ENCODE data around the gene RACGAP1. TPM values are rescaled to one million over a fixed set of nuclear protein-coding genes. Genes with fewer than 3 reads are reported as not detected.

RACGAP1 gene
- total RNA-seq, 2 donors from 2014 or later, result 121 to 150 TPM

DNA sequence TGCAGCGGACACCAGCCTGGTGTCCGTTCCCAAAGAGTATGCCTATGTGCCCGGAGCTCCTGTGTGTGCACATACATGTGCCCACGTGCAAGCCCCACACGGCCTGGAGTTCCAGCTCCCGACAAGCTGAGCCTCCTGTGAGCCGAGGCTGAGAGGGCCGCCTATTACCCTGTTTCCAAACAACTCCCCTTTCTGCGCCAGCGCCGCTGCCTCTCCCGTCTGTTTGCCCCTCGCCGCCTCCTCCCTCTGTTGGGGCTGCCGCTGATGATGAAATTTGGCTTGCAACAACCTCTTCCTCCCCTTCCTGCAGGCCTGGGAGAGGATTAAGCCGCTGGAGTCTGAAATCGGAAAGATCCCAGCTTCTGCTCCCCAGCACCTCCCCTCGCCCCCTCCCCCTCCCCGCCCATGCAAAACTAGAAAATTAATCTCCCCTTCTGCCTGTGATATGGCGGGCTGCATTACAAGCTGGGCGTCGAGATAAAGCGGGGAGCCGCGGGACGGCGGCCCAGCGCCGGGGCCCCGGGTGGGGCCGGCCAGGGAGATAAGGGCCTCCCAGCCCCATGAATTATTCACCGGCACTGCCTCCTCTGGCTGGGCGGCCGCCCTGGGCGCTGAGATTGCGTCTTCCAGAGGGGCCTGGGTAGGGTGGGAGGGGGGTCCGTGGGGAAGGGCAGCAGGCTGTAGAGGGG, 25.3 kb upstream of the RACGAP1 start:
- Mint-ChIP-seq H3K4me1 (ENCODE audit: low read depth) (peaks cover 9% of the 10 kb centered on the region), H3K27ac (no peak overlapping the region), H3K9me3 (no peaks in the 10 kb centered on the region), H3K27me3 (ENCODE audit: low read depth) (peaks cover 39% of the 10 kb centered on the region), H3K4me3 (peak overlapping the region in 1 of 2 donors; percentile 4), H3K36me3 (ENCODE audit: insufficient read depth in 2 of 2) (no peaks in the 10 kb centered on the region)
- DNase-seq (no peak), ATAC-seq (replicated peaks in 1 of 2) (peak in 1 of 2 donors; percentile 32)

DNA sequence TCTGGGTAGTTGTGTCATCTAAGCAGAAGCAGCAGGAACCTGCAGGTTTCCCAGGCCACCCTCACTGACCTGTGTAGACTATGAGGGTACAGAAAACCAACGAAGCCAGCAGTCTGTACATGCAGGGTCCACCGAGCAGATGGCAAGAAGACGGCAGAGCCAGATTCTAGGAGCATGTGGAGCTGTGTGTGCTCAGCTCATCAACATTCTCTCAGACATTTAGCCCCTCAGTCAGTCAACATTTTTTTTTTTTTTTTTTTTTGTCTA, 24.8 kb upstream of the RACGAP1 start:
- ATAC-seq (replicated peaks in 1 of 2), result no peak
- no peak overlapping the region for H3K27ac Mint-ChIP-seq
- H3K27me3 Mint-ChIP-seq (ENCODE audit: low read depth), result peaks cover 39% of the 10 kb centered on the region

DNA sequence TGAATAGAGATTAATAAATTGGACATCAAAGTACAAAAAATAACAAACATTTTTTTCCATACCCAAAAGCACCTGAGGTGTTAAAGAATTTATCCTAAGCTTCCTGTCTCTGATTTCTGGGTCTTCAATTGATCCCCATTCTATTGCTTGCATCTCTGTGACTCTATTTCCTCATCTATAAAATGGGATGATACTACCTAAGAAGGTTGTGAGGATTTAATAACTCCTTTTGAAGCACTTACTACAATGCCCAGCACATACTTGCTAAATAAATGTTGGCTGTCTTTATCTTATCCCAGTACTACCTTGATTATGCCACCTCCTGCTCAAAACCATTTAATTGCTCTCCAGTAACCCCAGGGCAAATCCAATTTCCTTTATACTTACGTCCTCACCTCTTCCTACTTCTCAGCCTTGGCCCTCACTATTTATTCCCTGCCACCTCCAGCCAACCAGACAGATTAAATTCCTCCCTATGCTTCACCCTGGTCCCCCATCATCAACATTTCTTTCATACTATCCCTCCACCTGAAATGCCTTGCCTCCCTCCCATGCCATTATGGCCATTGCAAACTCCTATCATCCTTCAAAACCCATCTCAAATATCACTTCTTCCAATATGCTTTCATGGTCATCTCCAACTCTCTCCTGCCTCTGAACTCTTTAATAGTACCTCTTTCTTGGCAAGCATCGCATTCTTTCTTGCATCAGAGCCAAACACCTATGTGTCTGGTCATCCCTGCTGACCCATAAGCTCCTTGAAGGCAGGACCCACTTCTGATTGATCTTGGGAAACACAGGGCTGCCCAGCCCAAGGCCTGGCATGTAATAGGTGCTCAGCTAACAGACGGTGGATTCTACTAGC, 24.2 kb upstream of the RACGAP1 start:
- no peak overlapping the region for H3K27ac Mint-ChIP-seq
- H3K4me3 Mint-ChIP-seq, result no peak overlapping the region
- peaks cover 8% of the 10 kb centered on the region for H3K4me1 Mint-ChIP-seq (ENCODE audit: low read depth)
- H3K36me3 Mint-ChIP-seq (ENCODE audit: insufficient read depth in 2 of 2), result no peaks in the 10 kb centered on the region
- DNase-seq (no peak), ATAC-seq (replicated peaks in 1 of 2) (no peak)
- no peaks in the 10 kb centered on the region for H3K9me3 Mint-ChIP-seq
- H3K27me3 Mint-ChIP-seq (ENCODE audit: low read depth), result peaks cover 39% of the 10 kb centered on the region

More for the DNA sequence above, 24.8 kb upstream of the RACGAP1 start:
- H3K36me3 Mint-ChIP-seq (ENCODE audit: insufficient read depth in 2 of 2), result no peaks in the 10 kb centered on the region
- no peak for DNase-seq
- no peaks in the 10 kb centered on the region for H3K9me3 Mint-ChIP-seq
- H3K4me3 Mint-ChIP-seq, result no peak overlapping the region
- H3K4me1 Mint-ChIP-seq (ENCODE audit: low read depth), result peaks cover 7% of the 10 kb centered on the region

DNA sequence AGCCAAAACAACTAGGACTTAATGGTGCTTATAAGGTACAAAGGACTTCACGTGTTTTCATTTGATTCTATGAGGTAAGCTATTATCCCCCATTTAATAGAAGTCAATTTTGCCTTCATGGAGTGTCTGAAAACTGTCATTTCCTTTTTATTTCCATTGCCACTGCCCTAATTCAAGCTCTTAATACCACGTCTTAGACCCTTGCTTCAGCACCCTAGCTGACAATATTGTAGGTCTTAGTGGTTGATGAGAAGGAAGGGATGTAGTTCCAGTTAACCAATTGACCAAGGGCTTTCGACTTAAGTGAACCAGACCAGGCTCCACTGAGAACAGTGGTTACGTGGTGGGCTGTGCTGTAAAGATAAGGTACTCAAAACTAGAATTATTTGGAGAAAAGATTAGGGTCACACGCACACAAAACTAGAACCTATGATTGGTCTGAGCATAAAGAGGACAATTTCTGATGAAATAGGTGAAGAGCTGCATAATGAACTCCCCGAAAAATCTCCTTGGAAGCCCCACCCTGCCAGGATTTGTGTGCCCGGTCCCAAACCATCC, 22.5 kb upstream of the RACGAP1 start:
- H3K27me3 Mint-ChIP-seq (ENCODE audit: low read depth), result peaks cover 35% of the 10 kb centered on the region
- H3K9me3 Mint-ChIP-seq, result no peaks in the 10 kb centered on the region
- DNase-seq, result no peak
- H3K4me1 Mint-ChIP-seq (ENCODE audit: low read depth), result peaks cover 25% of the 10 kb centered on the region
- no peak for ATAC-seq (replicated peaks in 1 of 2)
- no peak overlapping the region for H3K4me3 Mint-ChIP-seq
- H3K27ac Mint-ChIP-seq, result no peak overlapping the region
- no peaks in the 10 kb centered on the region for H3K36me3 Mint-ChIP-seq (ENCODE audit: insufficient read depth in 2 of 2)

DNA sequence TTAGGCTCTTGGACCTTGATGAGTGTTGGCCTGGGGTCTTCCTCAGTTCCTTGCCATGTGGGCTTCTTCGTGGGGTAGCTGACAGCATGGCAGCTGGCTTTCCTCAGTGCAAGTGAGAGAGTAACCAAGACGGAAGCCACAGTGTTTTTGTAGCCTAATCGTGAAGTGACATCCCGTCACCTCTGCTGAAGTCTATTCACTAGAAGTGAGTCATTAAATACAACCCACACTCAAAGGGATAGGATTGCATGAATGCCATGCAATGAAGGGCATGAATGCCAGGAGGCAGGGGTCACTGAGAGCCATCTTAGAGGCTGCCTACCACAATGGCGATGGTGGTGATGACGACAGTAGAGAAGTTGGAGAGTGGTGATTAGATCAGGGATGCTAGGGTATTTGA, 18.6 kb upstream of the RACGAP1 start:
- no peak overlapping the region for H3K27ac Mint-ChIP-seq
- peaks cover 37% of the 10 kb centered on the region for H3K4me1 Mint-ChIP-seq (ENCODE audit: low read depth)
- no peaks in the 10 kb centered on the region for H3K9me3 Mint-ChIP-seq
- peak overlapping the region in 1 of 2 donors; percentile 13 for H3K4me3 Mint-ChIP-seq
- no peaks in the 10 kb centered on the region for H3K36me3 Mint-ChIP-seq (ENCODE audit: insufficient read depth in 2 of 2)
- H3K27me3 Mint-ChIP-seq (ENCODE audit: low read depth), result no peaks in the 10 kb centered on the region
- ATAC-seq (replicated peaks in 1 of 2), result peak; percentile 66 to 73
- peak in 1 of 2 donors; percentile 22 for DNase-seq

DNA sequence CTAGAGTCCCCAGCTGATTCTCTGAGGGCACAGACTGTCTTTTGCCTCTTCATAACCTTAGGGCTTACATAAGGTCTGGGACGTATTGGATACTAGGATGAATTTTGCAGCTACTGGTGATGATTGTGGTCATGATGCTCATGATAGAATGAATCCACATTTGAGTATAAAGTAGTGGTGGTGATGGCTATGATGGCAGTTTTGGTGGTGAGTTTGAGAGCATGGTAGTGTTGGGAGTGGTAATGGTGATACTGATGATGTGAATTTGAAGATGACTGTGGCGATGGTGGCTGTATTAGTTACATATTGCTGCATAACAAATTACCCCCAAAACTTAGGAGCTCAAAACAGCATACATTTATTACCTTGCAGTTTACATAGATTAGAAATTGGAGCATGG, 18.0 kb upstream of the RACGAP1 start:
- DNase-seq (no peak), ATAC-seq (replicated peaks in 1 of 2) (peak; percentile 60 to 62)
- no peak overlapping the region for H3K4me3 Mint-ChIP-seq
- no peaks in the 10 kb centered on the region for H3K9me3 Mint-ChIP-seq
- H3K27ac Mint-ChIP-seq, result no peak overlapping the region
- peaks cover 37% of the 10 kb centered on the region for H3K4me1 Mint-ChIP-seq (ENCODE audit: low read depth)
- H3K27me3 Mint-ChIP-seq (ENCODE audit: low read depth), result no peaks in the 10 kb centered on the region
- H3K36me3 Mint-ChIP-seq (ENCODE audit: insufficient read depth in 2 of 2), result no peaks in the 10 kb centered on the region

DNA sequence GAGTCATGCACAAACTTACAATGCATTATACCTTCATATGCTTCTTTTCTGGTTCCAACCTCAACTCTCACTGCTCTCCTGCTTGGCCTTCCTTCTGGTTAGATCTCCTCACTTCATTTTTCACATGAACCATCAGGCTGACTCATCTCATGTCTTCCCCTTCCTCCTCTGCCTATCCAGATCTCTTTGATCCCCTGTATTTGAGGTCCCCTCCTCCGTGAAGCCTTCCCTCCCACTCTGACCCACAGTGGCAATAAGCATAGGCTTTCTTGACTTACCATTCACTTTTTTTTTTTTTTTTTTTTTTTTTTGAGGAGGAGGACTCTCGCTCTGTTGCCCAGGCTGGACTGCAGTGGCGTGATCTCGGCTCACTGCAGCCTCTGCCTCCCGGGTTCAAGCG, 17.4 kb upstream of the RACGAP1 start:
- DNase-seq (peak in 1 of 2 donors; percentile 33), ATAC-seq (replicated peaks in 1 of 2) (peak; percentile 43 to 56)
- H3K36me3 Mint-ChIP-seq (ENCODE audit: insufficient read depth in 2 of 2), result no peaks in the 10 kb centered on the region
- H3K4me3 Mint-ChIP-seq, result no peak overlapping the region
- H3K27me3 Mint-ChIP-seq (ENCODE audit: low read depth), result no peaks in the 10 kb centered on the region
- peaks cover 37% of the 10 kb centered on the region for H3K4me1 Mint-ChIP-seq (ENCODE audit: low read depth)
- no peaks in the 10 kb centered on the region for H3K9me3 Mint-ChIP-seq
- H3K27ac Mint-ChIP-seq, result no peak overlapping the region

DNA sequence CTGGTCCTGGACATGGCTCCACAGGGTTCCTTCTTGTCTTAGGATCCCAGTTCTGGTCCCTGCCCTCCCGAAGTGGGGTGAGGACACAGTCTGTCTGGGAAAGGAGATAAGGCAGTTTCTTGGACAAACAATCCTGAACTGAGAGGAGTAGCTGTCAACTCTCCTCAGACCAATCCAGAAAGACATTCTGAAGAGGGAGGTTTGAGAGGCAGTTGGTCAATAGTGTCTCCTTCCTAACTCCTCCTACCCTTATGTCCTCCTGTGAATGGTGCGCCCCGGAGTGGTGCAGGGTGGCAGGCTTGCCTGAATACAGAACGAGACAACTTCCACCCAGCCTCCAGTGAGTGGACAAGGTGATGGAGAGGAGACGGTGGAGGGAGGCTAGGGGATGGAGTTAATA, 16.7 kb upstream of the RACGAP1 start:
- Mint-ChIP-seq H3K27ac (no peak overlapping the region), H3K9me3 (no peaks in the 10 kb centered on the region), H3K36me3 (ENCODE audit: insufficient read depth in 2 of 2) (no peaks in the 10 kb centered on the region), H3K4me1 (ENCODE audit: low read depth) (peaks cover 37% of the 10 kb centered on the region), H3K4me3 (peak overlapping the region in 1 of 2 donors; percentile 36), H3K27me3 (ENCODE audit: low read depth) (no peaks in the 10 kb centered on the region)
- DNase-seq, result no peak
- ATAC-seq (replicated peaks in 1 of 2), result no peak

DNA sequence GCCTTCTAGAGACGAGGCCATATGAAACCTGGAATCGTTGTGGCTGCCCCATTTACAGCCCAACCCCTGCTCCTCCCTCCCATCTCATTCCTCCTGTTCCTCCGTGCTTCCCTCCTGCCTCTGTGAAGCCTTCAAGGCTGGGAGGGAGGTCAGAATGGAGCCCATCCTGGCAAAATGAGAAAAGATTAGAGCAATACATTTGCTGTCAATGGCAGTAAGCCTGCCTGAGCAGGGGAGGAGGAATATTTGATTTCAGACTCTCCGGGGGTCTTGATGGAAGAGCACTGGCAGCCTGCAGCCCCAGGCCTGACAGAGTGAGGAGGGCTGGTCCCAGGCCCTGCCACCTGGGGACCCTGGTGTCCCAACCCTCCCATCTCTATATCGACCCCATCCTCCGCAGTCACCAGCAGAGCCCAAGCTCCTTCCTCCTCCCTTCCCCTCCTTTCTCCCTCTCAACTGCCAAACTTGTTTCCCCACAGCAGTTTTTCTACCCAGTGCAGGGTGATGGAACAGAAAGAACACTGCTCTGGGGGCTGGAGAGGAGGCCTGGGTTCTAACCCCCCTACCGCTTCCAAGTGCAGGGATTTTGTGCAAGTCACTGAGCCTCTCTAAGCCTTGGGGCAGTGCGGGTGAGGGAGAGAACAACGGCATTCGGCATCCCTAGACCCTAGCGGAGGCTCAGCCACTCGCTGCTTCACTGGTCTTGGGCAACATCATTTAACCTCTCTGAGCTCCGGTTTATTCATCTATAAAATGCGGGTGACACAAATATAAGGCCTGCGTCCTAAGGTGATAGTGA, 16.0 kb upstream of the RACGAP1 start:
- Mint-ChIP-seq H3K9me3 (no peaks in the 10 kb centered on the region), H3K27me3 (ENCODE audit: low read depth) (peaks cover 4% of the 10 kb centered on the region), H3K4me1 (ENCODE audit: low read depth) (peaks cover 37% of the 10 kb centered on the region), H3K27ac (no peak overlapping the region), H3K36me3 (ENCODE audit: insufficient read depth in 2 of 2) (no peaks in the 10 kb centered on the region), H3K4me3 (no peak overlapping the region)
- DNase-seq (no peak), ATAC-seq (replicated peaks in 1 of 2) (no peak)

DNA sequence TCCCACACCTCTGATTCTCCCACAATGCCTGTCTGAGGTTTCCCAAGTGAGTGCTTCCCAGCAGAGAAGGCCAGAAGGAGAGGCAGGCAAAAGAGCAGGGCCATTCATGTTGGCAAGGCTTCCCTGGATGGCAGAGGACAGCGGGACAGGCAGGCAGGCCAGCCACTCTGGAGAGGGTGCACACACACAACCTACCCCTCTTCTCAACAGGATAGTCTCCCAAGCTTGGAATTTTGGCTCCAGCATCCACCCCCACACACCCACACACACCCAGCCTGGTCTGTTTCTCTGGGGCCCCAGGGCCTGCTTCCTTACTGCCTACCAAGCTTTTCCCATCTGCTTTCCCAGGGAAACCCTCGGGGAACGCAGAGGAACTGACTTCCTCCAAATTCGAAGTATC, 15.4 kb upstream of the RACGAP1 start:
- no peak overlapping the region for H3K27ac Mint-ChIP-seq
- peaks cover 37% of the 10 kb centered on the region for H3K4me1 Mint-ChIP-seq (ENCODE audit: low read depth)
- no peak for ATAC-seq (replicated peaks in 1 of 2)

DNA sequence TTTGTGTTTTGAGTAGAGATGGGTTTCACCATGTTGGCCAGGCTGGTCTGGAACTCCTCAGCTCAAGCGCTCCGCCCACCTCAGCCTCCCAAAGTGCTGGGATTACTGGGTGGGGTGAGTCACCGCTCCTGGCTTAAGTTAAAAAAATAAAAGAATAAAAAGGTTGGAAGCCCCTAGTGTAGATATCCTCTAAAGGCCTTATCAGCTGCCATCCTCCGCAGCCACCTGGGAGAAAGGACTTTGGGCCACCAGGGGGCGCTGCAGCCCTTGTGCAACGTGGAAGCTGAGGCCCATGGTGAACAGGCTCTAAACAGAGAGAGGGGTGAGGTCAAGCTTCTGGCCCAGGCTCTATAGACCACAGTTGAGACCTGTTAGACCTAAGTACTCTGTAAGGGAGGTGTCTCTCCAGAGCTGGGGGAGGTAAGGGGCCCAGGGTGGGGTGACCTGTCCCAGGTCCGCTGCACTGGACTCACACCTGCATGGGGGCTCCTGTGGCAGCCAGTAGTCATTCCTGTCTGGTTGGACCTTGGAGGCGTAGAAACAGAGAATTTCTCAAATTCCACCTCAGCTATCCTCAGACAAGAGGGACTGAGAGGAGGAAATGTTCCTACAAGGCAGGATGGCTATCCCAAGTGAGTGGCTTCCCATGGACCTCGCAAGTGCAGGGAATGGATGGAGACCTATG, 14.0 kb upstream of the RACGAP1 start:
- Mint-ChIP-seq H3K9me3 (no peaks in the 10 kb centered on the region), H3K27me3 (ENCODE audit: low read depth) (peaks cover 18% of the 10 kb centered on the region), H3K27ac (peak overlapping the region; percentile 22), H3K4me1 (ENCODE audit: low read depth) (peaks cover 35% of the 10 kb centered on the region), H3K36me3 (ENCODE audit: insufficient read depth in 2 of 2) (no peaks in the 10 kb centered on the region), H3K4me3 (no peak overlapping the region)
- peak; percentile 87 to 92 for DNase-seq
- peak; percentile 59 to 74 for ATAC-seq (replicated peaks in 1 of 2)

More for the DNA sequence above, 15.4 kb upstream of the RACGAP1 start:
- Mint-ChIP-seq H3K9me3 (no peaks in the 10 kb centered on the region), H3K4me3 (no peak overlapping the region), H3K27me3 (ENCODE audit: low read depth) (peaks cover 10% of the 10 kb centered on the region), H3K36me3 (ENCODE audit: insufficient read depth in 2 of 2) (no peaks in the 10 kb centered on the region)
- DNase-seq, result no peak

DNA sequence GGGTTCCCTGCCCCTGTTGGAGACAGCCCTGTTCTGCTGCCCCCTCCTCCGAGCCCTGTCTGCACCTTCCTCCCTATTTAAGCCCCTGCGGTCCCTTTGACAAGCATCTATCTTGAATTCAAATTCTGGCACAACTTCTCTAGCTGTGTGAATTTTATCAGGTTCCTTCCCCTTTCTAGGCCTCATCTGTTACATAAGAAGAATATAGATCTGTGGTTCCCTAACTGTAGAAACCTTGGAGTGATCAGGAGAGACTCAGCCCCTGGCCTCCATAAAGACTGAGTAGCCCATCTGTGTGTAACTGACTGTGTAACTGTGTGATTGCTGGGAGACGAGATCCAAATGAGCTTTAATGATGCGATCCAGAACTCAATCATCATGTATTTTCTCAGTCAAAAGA, 13.0 kb upstream of the RACGAP1 start:
- ATAC-seq (replicated peaks in 1 of 2) (no peak), DNase-seq (no peak)
- Mint-ChIP-seq H3K9me3 (no peaks in the 10 kb centered on the region), H3K27ac (no peak overlapping the region), H3K36me3 (ENCODE audit: insufficient read depth in 2 of 2) (no peaks in the 10 kb centered on the region), H3K27me3 (ENCODE audit: low read depth) (peaks cover 22% of the 10 kb centered on the region), H3K4me1 (ENCODE audit: low read depth) (peaks cover 27% of the 10 kb centered on the region), H3K4me3 (no peak overlapping the region)

All from activated T-cell treated with anti-CD3 and anti-CD28 coated beads, Interleukin-2, amount 50 U/mL, for 72 hours (primary cell).